ENCODE results near the gene SLC36A4.

Gene SLC36A4

GRCh38 chr11:93133488-93134109, 64.2 kb downstream of the SLC36A4 start:
- no peak overlapping the region for H3K4me3 ChIP-seq (replicated peaks; ENCODE audit: low read depth, low read length)
- no peak for DNase-seq (ENCODE audit: extremely low read depth, low read depth)
- no peak for TF ChIP-seq CTCF (IDR thresholded peaks at IDR 0.05; ENCODE audit: low read depth, low read length, missing control alignments)

GRCh38 chr11:93132836-93133235, 65.0 kb downstream of the SLC36A4 start:
- no peak overlapping the region for H3K4me3 ChIP-seq (replicated peaks; ENCODE audit: low read depth, low read length)
- DNase-seq (ENCODE audit: extremely low read depth, low read depth) = no peak
- no peak for TF ChIP-seq CTCF (IDR thresholded peaks at IDR 0.05; ENCODE audit: low read depth, low read length, missing control alignments)

- H3K4me3 ChIP-seq (replicated peaks; ENCODE audit: low read depth, low read length) = no peak overlapping the region
- peak; percentile 7 for TF ChIP-seq CTCF (IDR thresholded peaks at IDR 0.05; ENCODE audit: low read depth, low read length, missing control alignments)
- DNase-seq (ENCODE audit: extremely low read depth, low read depth) = no peak
These were observed 66.1 kb downstream of the SLC36A4 start for GRCh38 chr11:93131709-93132108.

- DNase-seq (ENCODE audit: extremely low read depth, low read depth) = no peak
- no peak overlapping the region for H3K4me3 ChIP-seq (replicated peaks; ENCODE audit: low read depth, low read length)
- no peak for TF ChIP-seq CTCF (IDR thresholded peaks at IDR 0.05; ENCODE audit: low read depth, low read length, missing control alignments)
These were observed 69.2 kb downstream of the SLC36A4 start for GRCh38 chr11:93128574-93128973.

DNA sequence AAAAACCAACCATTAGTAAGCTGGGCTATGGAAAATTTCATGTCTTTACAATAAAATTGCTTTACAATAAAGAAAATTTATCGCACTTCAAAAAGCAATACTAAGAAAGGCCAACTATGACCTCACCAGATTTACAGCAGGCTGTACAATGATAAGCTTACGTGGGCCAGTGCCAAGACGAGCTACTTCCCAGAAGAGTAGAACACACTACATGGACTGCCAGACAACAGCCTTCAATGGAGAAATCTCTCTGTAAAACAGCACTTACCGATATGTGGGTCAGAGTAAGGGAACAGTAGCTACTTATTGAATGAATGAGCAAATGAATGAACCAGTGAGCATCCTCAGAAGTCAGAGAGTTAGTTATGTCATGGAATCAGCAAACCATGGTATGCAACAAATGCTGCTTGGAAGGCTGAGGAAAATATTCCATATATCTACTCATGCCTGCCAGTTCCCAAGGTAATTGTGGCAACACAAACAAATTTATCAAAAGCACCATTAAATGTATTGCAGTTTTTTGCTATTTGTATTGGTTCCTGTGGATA, 74.4 kb downstream of the SLC36A4 start:
- H3K4me3 ChIP-seq (replicated peaks; ENCODE audit: low read depth, low read length) = no peak overlapping the region
- DNase-seq (ENCODE audit: extremely low read depth, low read depth) = no peak

DNA sequence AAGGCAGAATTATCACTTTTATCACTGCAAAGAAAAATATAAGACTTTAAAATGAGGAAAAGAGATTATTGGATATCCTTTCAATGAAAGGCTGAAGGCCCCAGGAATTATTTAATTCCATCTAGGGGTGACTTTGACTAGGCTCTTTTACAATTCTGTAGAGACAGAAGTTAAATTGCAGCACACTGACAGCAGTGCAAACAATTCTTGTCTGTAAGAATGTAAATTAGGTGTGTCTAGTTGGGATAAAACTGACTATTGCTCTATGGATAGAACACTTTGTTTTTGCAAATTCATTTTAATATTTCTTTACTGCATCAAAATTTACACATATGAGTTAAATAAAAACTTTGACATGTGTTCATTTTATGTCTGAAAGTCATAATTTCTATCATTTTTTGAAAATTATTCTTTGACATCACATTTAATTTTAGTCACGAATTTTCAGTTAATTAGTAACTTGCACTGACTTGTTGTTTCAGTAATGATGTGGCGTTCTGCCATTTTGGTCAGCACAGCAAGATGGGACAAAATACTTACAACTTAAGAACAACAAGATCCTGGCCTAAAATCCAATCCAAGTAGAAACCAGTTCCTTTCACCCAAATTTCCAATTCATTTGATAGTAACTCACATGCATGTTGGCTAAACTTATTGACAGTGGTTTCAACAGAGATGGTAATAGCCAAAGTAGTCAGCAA, 75.1 kb downstream of the SLC36A4 start:
- H3K4me3 ChIP-seq (replicated peaks; ENCODE audit: low read depth, low read length) = no peak overlapping the region
- no peak for TF ChIP-seq CTCF (IDR thresholded peaks at IDR 0.05; ENCODE audit: low read depth, low read length, missing control alignments)
- no peak for DNase-seq (ENCODE audit: extremely low read depth, low read depth)

More for the DNA sequence above, 74.4 kb downstream of the SLC36A4 start:
- TF ChIP-seq CTCF (IDR thresholded peaks at IDR 0.05; ENCODE audit: low read depth, low read length, missing control alignments) = no peak
